Spleen (tissue), 11 donors: Measurements from ENCODE around the gene SAE1. TPM values are rescaled to one million over a fixed set of nuclear protein-coding genes. Genes with fewer than 3 reads are reported as not detected.

Source experiments
- DNase-seq: peaks from one replicate; pipeline ENCODE4 v3.0.0-alpha.2; 2020
- H3K27ac ChIP-seq, 8 donors: fragments of 200-600 bp; sonication (generic) in 7 of 8; 1 replicate in 4 of 8; 2 replicates in 4 of 8; pipeline versions ENCODE4 v1.5.0 to v1.8.0; 2016 to 2021; ENCODE audit warnings: inconsistent platforms in 4 of 8, mild to moderate bottlenecking in 4 of 8, moderate library complexity in 1 of 8
- H3K27me3 ChIP-seq, 7 donors: fragments of 200-600 bp; sonication (generic) in 6 of 7; replicated peaks in 1 of 7; 1 replicate in 4 of 7; 2 replicates in 3 of 7; pipeline versions ENCODE4 v1.5.0 to v1.8.0; 2016 to 2021; ENCODE audit warnings: inconsistent platforms in 3 of 7, mild to moderate bottlenecking in 1 of 7
- H3K36me3 ChIP-seq, 6 donors: fragments of 200-600 bp; sonication (generic) in 5 of 6; 1 replicate in 4 of 6; 2 replicates in 2 of 6; pipeline versions ENCODE4 v1.5.0 to v1.8.0; 2016 to 2021; ENCODE audit warnings: inconsistent platforms in 2 of 6
- H3K4me1 ChIP-seq, 6 donors: fragments of 200-600 bp; sonication (generic) in 5 of 6; 1 replicate in 3 of 6; 2 replicates in 3 of 6; pipeline versions ENCODE4 v1.5.0 to v1.8.0; 2016 to 2021; ENCODE audit warnings: inconsistent platforms in 3 of 6
- H3K4me3 ChIP-seq, 8 donors: fragments of 200-600 bp; sonication (generic) in 7 of 8; 1 replicate in 4 of 8; 2 replicates in 4 of 8; pipeline versions ENCODE4 v1.5.0 to v1.8.0; 2016 to 2021; ENCODE audit warnings: inconsistent platforms in 4 of 8, mild to moderate bottlenecking in 4 of 8, moderate library complexity in 2 of 8
- H3K9me3 ChIP-seq, 8 donors: fragments of 200-600 bp; sonication (generic) in 7 of 8; 1 replicate in 4 of 8; 2 replicates in 4 of 8; pipeline versions ENCODE4 v1.5.0 to v1.8.0; 2016 to 2021; ENCODE audit warnings: inconsistent platforms in 4 of 8
- CTCF ChIP-seq, 11 experiments: fragments of 200-600 bp in 7 of 11; fragments of 450-650 bp in 4 of 11; sonication (generic) in 4 of 11; IDR thresholded peaks in 8 of 11; conservative IDR thresholded peaks in 3 of 11; 1 replicate in 7 of 11; 2 replicates in 4 of 11; pipeline versions ENCODE4 v1.4.0 to v1.8.0; 2016 to 2021; ENCODE audit warnings: antibody characterized with exemption in 11 of 11, inconsistent platforms in 4 of 11, mild to moderate bottlenecking in 1 of 11
- POLR2A ChIP-seq, 3 donors: fragments of 450-650 bp; IDR thresholded peaks; one replicate each; pipeline ENCODE4 v1.5.1; 2017; ENCODE audit warnings: antibody characterized with exemption in 3 of 3, mild to moderate bottlenecking in 1 of 3
- POLR2AphosphoS5 ChIP-seq, 3 donors: sonication (generic); formaldehyde crosslinking; IDR thresholded peaks; one replicate each; pipeline ENCODE4 v1.5.1; 2017; ENCODE audit warnings: antibody characterized with exemption in 3 of 3
- WGBS, 5 donors: extraction: QIAGEN DNeasy Blood & Tissue Kit in 3 of 5; methylation state at CpG; one replicate each; pipeline versions ENCODE4 v1.1.5 to v1.1.7; 2013 to 2018; 5-methylcytosine and 5-hydroxymethylcytosine counted together
- intact Hi-C: fragments of 100-400 bp; cut with DNase I; formaldehyde crosslinking; loops from one replicate; pipeline ENCODE4 v1.15.0; 2023; ENCODE audit warnings: low total_unique reads
- polyA plus RNA-seq, 3 donors: library from polyadenylated mRNA; stranded (reverse); fragments of 200-250 nt; gene quantifications; one replicate each; pipeline ENCODE4 v1.2.1, GENCODE V29; 2013
- total RNA-seq, 7 donors: library from RNA; depleted of rRNA in 3 of 7; stranded (reverse); fragments of >200 nt in 3 of 7; fragmentation: NEBNext Ultra II Directional in 4 of 7; extraction: Animal tissue kit (Norgen Biotek cat#: 25700) in 4 of 7; gene quantifications; one replicate each; pipeline versions ENCODE4 v1.1.0 to v1.2.1, GENCODE V29; 2016 to 2021
- donor health status: healthy with polysubstance abuse.
- donor health status: DM: no; HTN: no; CAD: no; lungs with moderate emphysema.
- donor health status: DM: no; HTN: no; CAD: no.
- donor health status: Bipolar disorder and iron deficiency.
- donor health status: healthy.
- donor health status: DM: no; HTN: no; CAD: no.
- donor health status: DM: yes; HTN: yes; CAD: no.

The SAE1 gene
- total and polyA plus RNA-seq, 10 donors = 28.1 to 72.4 (median 55.9) TPM

GRCh38 chr19:47255879-47256692, 125.5 kb downstream of the SAE1 start, which contains the start of gene CCDC9:
Gene CCDC9 (plus strand): TSS chr19:47256525. CDS start chr19:47258401, 1,876 bp downstream.
- Histone ChIP-seq H3K36me3 (peaks cover 0 to 30% (median 28%) of the 10 kb centered on the region in 6 donors), H3K4me1 (peaks cover 14 to 51% (median 39%) of the 10 kb centered on the region in 6 donors), H3K27me3 (no peaks in the 10 kb centered on the region), H3K9me3 (no peaks in the 10 kb centered on the region), H3K27ac (peak within 1 kb of the TSS; percentile 82 to 98 (median 92)), H3K4me3 (peak within 1 kb of the TSS; percentile 33 to 77 (median 44))
- peak; percentile 99 for DNase-seq
- WGBS, 5 donors = 17 to 38% (median 21%) methylated on average over 37 to 60 of the region's 60 CpGs
- intact Hi-C loops = no loop called here
- TF ChIP-seq CTCF (IDR thresholded peaks at IDR 0.05 in 8 of 11, conservative IDR thresholded peaks at IDR 0.05 in 3 of 11) (peak in 1 of 11 experiments; percentile 7), POLR2AphosphoS5 (IDR thresholded peaks at IDR 0.05) (peak; percentile 96 to 99 (median 98)), POLR2A (IDR thresholded peaks at IDR 0.05) (peak; percentile 23 to 54 (median 31))

GRCh38 chr19:47256693-47257410, 126.2 kb downstream of the SAE1 start:
- WGBS, 5 donors = 0 to 2% (median 0%) methylated on average over 21 to 52 of the region's 52 CpGs
- intact Hi-C loops = no loop called here
- H3K4me3 ChIP-seq = peak overlapping the region; percentile 33 to 77 (median 44)
- H3K27ac ChIP-seq = peak overlapping the region; percentile 82 to 98 (median 92)
- no peak for TF ChIP-seq CTCF (IDR thresholded peaks at IDR 0.05 in 8 of 11, conservative IDR thresholded peaks at IDR 0.05 in 3 of 11)
- peak in 2 of 3 donors; percentile 64 to 77 for TF ChIP-seq POLR2AphosphoS5 (IDR thresholded peaks at IDR 0.05)
- H3K36me3 ChIP-seq = peaks cover 0 to 38% (median 34%) of the 10 kb centered on the region in 6 donors
- H3K9me3 ChIP-seq = no peaks in the 10 kb centered on the region
- no peaks in the 10 kb centered on the region for H3K27me3 ChIP-seq
- DNase-seq = peak; percentile 100
- H3K4me1 ChIP-seq = peaks cover 14 to 56% (median 41%) of the 10 kb centered on the region in 6 donors

GRCh38 chr19:47257411-47258169, 127.0 kb downstream of the SAE1 start:
- Histone ChIP-seq H3K4me3 (peak overlapping the region; percentile 33 to 77 (median 44)), H3K27me3 (no peaks in the 10 kb centered on the region), H3K9me3 (no peaks in the 10 kb centered on the region), H3K36me3 (peaks cover 0 to 45% (median 39%) of the 10 kb centered on the region in 6 donors), H3K4me1 (peaks cover 14 to 64% (median 44%) of the 10 kb centered on the region in 6 donors), H3K27ac (peak overlapping the region; percentile 46 to 98 (median 92))
- DNase-seq = peak; percentile 77
- intact Hi-C loops = no loop called here
- peak; percentile 5 to 67 (median 48) for TF ChIP-seq POLR2AphosphoS5 (IDR thresholded peaks at IDR 0.05)
- TF ChIP-seq CTCF (IDR thresholded peaks at IDR 0.05 in 8 of 11, conservative IDR thresholded peaks at IDR 0.05 in 3 of 11) = no peak
- TF ChIP-seq POLR2A (IDR thresholded peaks at IDR 0.05) = peak in 1 of 3 donors; percentile 5
- 8 to 15% (median 10%) methylated on average over 23 to 29 of the region's 29 CpGs for WGBS, 5 donors
